ENCODE measurements around the gene CCNQ.

Gene CCNQ

DNA sequence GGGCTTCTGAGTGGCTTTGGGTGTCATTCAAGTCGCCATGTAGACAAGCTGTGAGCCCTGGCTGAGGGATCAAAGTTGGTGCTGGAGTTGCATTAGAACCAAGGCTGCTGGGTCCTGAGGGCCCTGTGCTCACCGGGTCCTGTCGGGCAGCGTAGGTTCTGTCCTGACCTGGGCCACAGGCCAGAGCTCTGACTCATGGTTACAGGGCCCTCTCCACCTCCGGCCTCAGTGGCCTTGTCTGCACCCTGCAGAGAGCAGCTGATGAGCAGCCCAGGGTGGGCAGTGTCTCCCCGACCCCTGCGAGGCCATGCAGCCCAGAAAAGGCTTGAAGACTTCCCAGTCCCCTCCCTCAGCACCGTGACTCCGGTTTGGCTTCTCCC, 59.0 kb downstream of the CCNQ start:
- Histone ChIP-seq H3K27ac (ENCODE audit: extremely low read depth, low read depth, low read length) (no peak overlapping the region), H3K36me3 (ENCODE audit: control insufficient read depth in 2 of 2, insufficient read depth in 1 of 2, low read length in 2 of 2) (no peaks in the 10 kb centered on the region), H3K9me3 (ENCODE audit: control insufficient read depth, insufficient read depth, low read depth, low read length) (no peaks in the 10 kb centered on the region), H3K4me1 (ENCODE audit: control insufficient read depth, insufficient read depth, low read length) (no peaks in the 10 kb centered on the region), H3K4me3 (ENCODE audit: low read depth, low read length) (no peak overlapping the region)
- ChIA-PET CTCF (interaction anchor here (0.6 to 3.5 kb wide), 36 partner anchors 9 to 1155 kb away, joined by 3 to 63 read pairs (median 5); partner anchors contain the start of genes DUSP9 and HAUS7), POLR2A (no interaction called here)
- TF ChIP-seq ZNF521 (tag by site-specific recombination; IDR thresholded peaks at IDR 0.05) (no peak), ZNF433 (tag by site-specific recombination; IDR thresholded peaks at IDR 0.05; ENCODE audit: low read depth) (no peak), ZBTB1 (tag by site-specific recombination; IDR thresholded peaks at IDR 0.05) (no peak), ZNF626 (tag by site-specific recombination; IDR thresholded peaks at IDR 0.05) (no peak), ZFP3 (tag by site-specific recombination; IDR thresholded peaks at IDR 0.05; ENCODE audit: low read depth) (no peak), ZNF701 (tag by site-specific recombination; IDR thresholded peaks at IDR 0.05) (no peak), ZBTB48 (tag by site-specific recombination; IDR thresholded peaks at IDR 0.05) (no peak), ZNF311 (tag by site-specific recombination; IDR thresholded peaks at IDR 0.05; ENCODE audit: borderline replicate concordance) (no peak), ZNF423 (tag by site-specific recombination; IDR thresholded peaks at IDR 0.05) (0 out of 2 replicates have a peak, but pooled peaks have one; percentile 1), GLI4 (tag by site-specific recombination; IDR thresholded peaks at IDR 0.05) (no peak), ZNF335 (tag by site-specific recombination; conservative IDR thresholded peaks at IDR 0.05) (0 out of 2 replicates have a peak, but pooled peaks have one; percentile 34), ZFHX2 (tag by site-specific recombination; conservative IDR thresholded peaks at IDR 0.05) (0 out of 2 replicates have a peak, but pooled peaks have one; percentile 1), ZNF155 (tag by site-specific recombination; IDR thresholded peaks at IDR 0.05) (no peak), YY2 (tag by site-specific recombination; IDR thresholded peaks at IDR 0.05) (no peak), KLF16 (tag by site-specific recombination; IDR thresholded peaks at IDR 0.05) (no peak), ZNF394 (tag by site-specific recombination; IDR thresholded peaks at IDR 0.05; ENCODE audit: borderline replicate concordance) (no peak), SCRT1 (tag by site-specific recombination; IDR thresholded peaks at IDR 0.05; ENCODE audit: borderline replicate concordance) (no peak), ZNF561 (tag by site-specific recombination; IDR thresholded peaks at IDR 0.05; ENCODE audit: borderline replicate concordance) (no peak), ZNF792 (tag by site-specific recombination; IDR thresholded peaks at IDR 0.05) (no peak)
- TF ChIP-seq, protein P1, sequence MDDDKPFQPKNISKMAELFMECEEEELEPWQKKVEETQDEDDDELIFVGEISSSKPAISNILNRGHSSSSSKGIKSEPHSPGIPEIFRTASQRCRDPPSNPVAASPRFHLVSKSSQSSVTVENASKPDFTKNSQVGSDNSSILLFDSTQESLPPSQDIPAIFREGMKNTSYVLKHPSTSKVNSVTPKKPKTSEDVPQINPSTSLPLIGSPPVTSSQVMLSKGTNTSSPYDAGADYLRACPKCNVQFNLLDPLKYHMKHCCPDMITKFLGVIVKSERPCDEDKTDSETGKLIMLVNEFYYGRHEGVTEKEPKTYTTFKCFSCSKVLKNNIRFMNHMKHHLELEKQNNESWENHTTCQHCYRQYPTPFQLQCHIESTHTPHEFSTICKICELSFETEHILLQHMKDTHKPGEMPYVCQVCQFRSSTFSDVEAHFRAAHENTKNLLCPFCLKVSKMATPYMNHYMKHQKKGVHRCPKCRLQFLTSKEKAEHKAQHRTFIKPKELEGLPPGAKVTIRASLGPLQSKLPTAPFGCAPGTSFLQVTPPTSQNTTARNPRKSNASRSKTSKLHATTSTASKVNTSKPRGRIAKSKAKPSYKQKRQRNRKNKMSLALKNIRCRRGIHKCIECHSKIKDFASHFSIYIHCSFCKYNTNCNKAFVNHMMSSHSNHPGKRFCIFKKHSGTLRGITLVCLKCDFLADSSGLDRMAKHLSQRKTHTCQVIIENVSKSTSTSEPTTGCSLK (tag by site-specific recombination; IDR thresholded peaks at IDR 0.05) = no peak

DNA sequence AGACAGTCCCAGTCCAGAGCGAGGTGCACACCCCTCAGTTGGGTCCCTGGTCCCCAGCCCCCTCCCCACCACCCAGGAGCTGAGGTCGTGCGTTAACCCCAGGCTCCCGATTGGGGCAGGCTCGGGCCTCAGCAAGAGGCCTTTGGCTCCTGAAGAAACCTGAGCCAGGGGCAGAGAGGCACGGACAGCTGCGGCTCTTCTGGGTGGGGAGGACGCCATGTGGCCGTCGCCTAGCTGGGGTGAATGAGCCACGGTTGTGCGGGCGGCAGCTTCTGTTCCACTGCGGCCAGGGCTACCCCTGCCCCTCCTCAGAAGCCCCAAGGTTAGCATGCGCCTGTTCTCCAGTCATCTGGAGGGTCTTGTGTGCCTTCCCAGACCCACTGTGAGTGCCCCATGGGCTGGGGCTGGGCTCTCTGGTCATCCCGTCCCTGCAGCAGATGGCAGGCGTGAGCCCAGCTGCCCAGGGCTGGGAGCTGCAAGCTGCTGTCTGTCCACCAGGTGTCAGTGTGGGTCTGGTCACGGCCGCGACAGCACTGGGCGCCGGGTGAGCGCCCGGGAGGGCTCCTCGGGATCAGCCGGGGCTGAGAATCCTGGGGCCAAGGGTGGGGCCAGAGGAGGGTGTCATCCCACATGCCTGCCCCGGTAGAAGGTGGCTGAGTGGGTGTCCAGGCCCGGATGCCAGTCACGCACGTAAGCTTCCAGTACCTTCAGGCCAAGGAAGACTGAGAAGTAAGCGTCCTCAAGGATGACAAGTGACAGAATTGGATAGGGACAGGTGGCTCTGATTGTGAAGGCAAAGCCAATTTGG, 59.6 kb downstream of the CCNQ start:
- no peak overlapping the region for H3K4me3 ChIP-seq (ENCODE audit: low read depth, low read length)
- ChIA-PET POLR2A (no interaction called here), CTCF (interaction anchor here (0.5 to 3.5 kb wide), 53 partner anchors 9 to 1155 kb away, joined by 3 to 63 read pairs (median 5); partner anchors contain the start of genes DUSP9 and HAUS7)
- H3K27ac ChIP-seq (ENCODE audit: extremely low read depth, low read depth, low read length) = no peak overlapping the region
- H3K36me3 ChIP-seq (ENCODE audit: control insufficient read depth in 2 of 2, insufficient read depth in 1 of 2, low read length in 2 of 2) = no peaks in the 10 kb centered on the region
- no peaks in the 10 kb centered on the region for H3K9me3 ChIP-seq (ENCODE audit: control insufficient read depth, insufficient read depth, low read depth, low read length)
- H3K4me1 ChIP-seq (ENCODE audit: control insufficient read depth, insufficient read depth, low read length) = no peaks in the 10 kb centered on the region
- no peak for TF ChIP-seq ZNF510 (tag by site-specific recombination; IDR thresholded peaks at IDR 0.05; ENCODE audit: insufficient replicate concordance)
- no peak for TF ChIP-seq ZNF785 (tag by site-specific recombination; IDR thresholded peaks at IDR 0.05)
- TF ChIP-seq ZBTB48 (tag by site-specific recombination; IDR thresholded peaks at IDR 0.05) = no peak
- TF ChIP-seq, protein P2, sequence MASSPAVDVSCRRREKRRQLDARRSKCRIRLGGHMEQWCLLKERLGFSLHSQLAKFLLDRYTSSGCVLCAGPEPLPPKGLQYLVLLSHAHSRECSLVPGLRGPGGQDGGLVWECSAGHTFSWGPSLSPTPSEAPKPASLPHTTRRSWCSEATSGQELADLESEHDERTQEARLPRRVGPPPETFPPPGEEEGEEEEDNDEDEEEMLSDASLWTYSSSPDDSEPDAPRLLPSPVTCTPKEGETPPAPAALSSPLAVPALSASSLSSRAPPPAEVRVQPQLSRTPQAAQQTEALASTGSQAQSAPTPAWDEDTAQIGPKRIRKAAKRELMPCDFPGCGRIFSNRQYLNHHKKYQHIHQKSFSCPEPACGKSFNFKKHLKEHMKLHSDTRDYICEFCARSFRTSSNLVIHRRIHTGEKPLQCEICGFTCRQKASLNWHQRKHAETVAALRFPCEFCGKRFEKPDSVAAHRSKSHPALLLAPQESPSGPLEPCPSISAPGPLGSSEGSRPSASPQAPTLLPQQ (tag by site-specific recombination; IDR thresholded peaks at IDR 0.05) = 0 out of 2 replicates have a peak, but pooled peaks have one; percentile 25
- no peak for TF ChIP-seq ZNF394 (tag by site-specific recombination; IDR thresholded peaks at IDR 0.05; ENCODE audit: borderline replicate concordance)
- no peak for TF ChIP-seq TCF7L2 (IDR thresholded peaks at IDR 0.05; ENCODE audit: borderline replicate concordance, low read depth, low read length)
- no peak for TF ChIP-seq TRIM28 (IDR thresholded peaks at IDR 0.05; ENCODE audit: borderline replicate concordance, low read length)
- peak; percentile 23; the same call in 1 of the 2 replicates for TF ChIP-seq GLIS2 (tag by site-specific recombination; IDR thresholded peaks at IDR 0.05)
- 0 out of 2 replicates have a peak, but pooled peaks have one; percentile 37 for TF ChIP-seq ZNF76 (tag by site-specific recombination; IDR thresholded peaks at IDR 0.05; ENCODE audit: borderline replicate concordance, low read depth)
- TF ChIP-seq ZNF660 (tag by site-specific recombination; IDR thresholded peaks at IDR 0.05) = no peak
- TF ChIP-seq ZNF423 (tag by site-specific recombination; IDR thresholded peaks at IDR 0.05) = peak; percentile 18; the same call in 1 of the 2 replicates
- no peak for TF ChIP-seq ZNF664 (tag by site-specific recombination; IDR thresholded peaks at IDR 0.05)
- no peak for TF ChIP-seq SCRT2 (tag by site-specific recombination; IDR thresholded peaks at IDR 0.05)
- TF ChIP-seq ZNF530 (tag by site-specific recombination; IDR thresholded peaks at IDR 0.05; ENCODE audit: low read depth) = no peak
- no peak for TF ChIP-seq SCRT1 (tag by site-specific recombination; IDR thresholded peaks at IDR 0.05; ENCODE audit: borderline replicate concordance)
